ENCODE data around the gene ARHGAP8. TPM values are rescaled to one million over a fixed set of nuclear protein-coding genes. Genes with fewer than 3 reads are reported as not detected.

Gene ARHGAP8
- polyA plus RNA-seq, 2 of the 4 experiments (the other 2 are of a cell fraction), result 1.2 to 3.8 TPM

GRCh38 chr22:44733426-44734106, 18.8 kb upstream of the ARHGAP8 start:
- CTCF ChIA-PET, result interaction anchor here (1.0 to 4.0 kb wide), 4 partner anchors 8 to 38 kb away, joined by 4 to 55 read pairs (median 25); no protein-coding TSS in a partner anchor

GRCh38 chr22:44734278-44734677, 18.1 kb upstream of the ARHGAP8 start:
- ChIA-PET POLR2A (no interaction called here), CTCF (interaction anchor here (1.0 to 4.0 kb wide), 5 partner anchors 9 to 38 kb away, joined by 4 to 55 read pairs (median 23); no protein-coding TSS in a partner anchor)
- FAIRE-seq (no peak), DNase-seq (ENCODE audit: low read depth in 1 of 2, low spot score in 1 of 2) (no peak), ATAC-seq (no peak)
- H3K4me3 ChIP-seq, result no peak overlapping the region
- 87% methylated on average over 8 of the region's 8 CpGs for WGBS (ENCODE audit: missing lambda C conversion rate)
- no peaks in the 10 kb centered on the region for H3K9me3 ChIP-seq
- no peak for TF ChIP-seq ZSCAN20 (CRISPR knock-in tag; IDR thresholded peaks at IDR 0.05)
- no peak for TF ChIP-seq HOXB5 (CRISPR knock-in tag; IDR thresholded peaks at IDR 0.05)
- no peak for TF ChIP-seq POLR2AphosphoS2 (conservative IDR thresholded peaks at IDR 0.05; ENCODE audit: low read length)
- TF ChIP-seq JUNB (IDR thresholded peaks at IDR 0.05), result no peak
- TF ChIP-seq RAD21 (conservative IDR thresholded peaks at IDR 0.05 in 1 of 2, IDR thresholded peaks at IDR 0.05 in 1 of 2), result no peak
- TF ChIP-seq EP300 (IDR thresholded peaks at IDR 0.05), result no peak
- TF ChIP-seq HOXA7 (CRISPR knock-in tag; IDR thresholded peaks at IDR 0.05), result no peak
- no peak for TF ChIP-seq ZNF302 (CRISPR knock-in tag; IDR thresholded peaks at IDR 0.05)
- no peak for TF ChIP-seq SREBF2 (IDR thresholded peaks at IDR 0.05)
- no peak for TF ChIP-seq HOXB13 (CRISPR knock-in tag; IDR thresholded peaks at IDR 0.05; ENCODE audit: low read depth)
- no peak for TF ChIP-seq PBX3 (IDR thresholded peaks at IDR 0.05)
- TF ChIP-seq PHF8 (IDR thresholded peaks at IDR 0.05; ENCODE audit: borderline replicate concordance, low read depth), result no peak
- no peak for TF ChIP-seq ZFP36 (IDR thresholded peaks at IDR 0.05; ENCODE audit: borderline replicate concordance, partially characterized antibody)
- H3K4me1 ChIP-seq, result peaks cover 9% of the 10 kb centered on the region
- no peak overlapping the region for H3K4me2 ChIP-seq
- no peak overlapping the region for H3K27ac ChIP-seq

More at GRCh38 chr22:44733426-44734106, 18.8 kb upstream of the ARHGAP8 start:
- H3K4me1 ChIP-seq, result peaks cover 2% of the 10 kb centered on the region; the same call in 2 of the 3 replicates
- ATAC-seq (no peak), FAIRE-seq (no peak), DNase-seq (ENCODE audit: low read depth in 1 of 2, low spot score in 1 of 2) (no peak)
- WGBS (ENCODE audit: missing lambda C conversion rate), result 85% methylated on average over 13 of the region's 14 CpGs
- H3K4me3 ChIP-seq, result no peak overlapping the region
- TF ChIP-seq CBX8 (IDR thresholded peaks at IDR 0.05), result no peak
- no peak for TF ChIP-seq JUNB (IDR thresholded peaks at IDR 0.05)
- TF ChIP-seq CHD2 (IDR thresholded peaks at IDR 0.05; ENCODE audit: low read length, partially characterized antibody), result no peak
- H3K4me2 ChIP-seq, result no peak overlapping the region
- POLR2A ChIA-PET, result no interaction called here
- no peaks in the 10 kb centered on the region for H3K9me3 ChIP-seq
- no peak overlapping the region for H3K27ac ChIP-seq

DNA sequence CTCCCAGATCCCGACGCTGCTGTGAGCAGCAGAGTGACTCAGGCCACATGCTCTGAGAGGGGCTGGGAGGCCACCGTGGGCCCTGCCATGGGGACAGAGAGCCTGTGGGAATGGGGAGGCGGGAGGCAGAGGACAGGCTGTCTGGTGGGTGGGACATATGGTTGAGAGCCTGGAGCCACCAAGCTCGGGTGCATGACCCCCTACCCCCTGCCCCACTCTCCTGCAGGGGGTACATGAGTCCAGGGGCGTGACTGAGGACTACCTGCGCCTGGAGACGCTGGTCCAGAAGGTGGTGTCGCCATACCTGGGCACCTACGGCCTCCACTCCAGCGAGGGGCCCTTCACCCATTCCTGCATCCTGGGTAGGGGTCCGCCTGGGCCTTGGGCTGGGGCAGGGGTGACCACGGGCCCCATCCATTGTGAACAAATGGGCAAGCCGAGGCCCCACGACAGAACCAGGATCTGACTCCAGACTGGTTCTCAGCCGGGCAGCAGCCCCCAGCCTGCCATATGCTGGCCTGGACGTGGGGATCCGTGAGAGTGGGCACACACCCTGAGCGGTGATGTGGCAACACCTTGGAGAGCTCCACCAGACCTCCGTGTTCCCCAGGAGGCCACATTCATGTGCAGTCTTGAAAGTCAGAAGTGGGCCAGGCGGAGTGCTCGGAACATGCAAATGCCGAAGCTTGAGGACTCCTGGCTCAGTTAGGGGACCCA, 17.4 kb upstream of the ARHGAP8 start:
- ChIA-PET CTCF (interaction anchor here (0.7 to 4.0 kb wide), 18 partner anchors 7 to 52 kb away, joined by 3 to 55 read pairs (median 7); partner anchors contain the start of gene ARHGAP8), POLR2A (no interaction called here)
- Histone ChIP-seq H3K4me2 (no peak overlapping the region), H3K27ac (no peak overlapping the region), H3K9me3 (no peaks in the 10 kb centered on the region), H3K4me1 (peaks cover 16% of the 10 kb centered on the region), H3K4me3 (no peak overlapping the region)
- ATAC-seq (no peak), DNase-seq (ENCODE audit: low read depth in 1 of 2, low spot score in 1 of 2) (no peak), FAIRE-seq (no peak)
- WGBS (ENCODE audit: missing lambda C conversion rate), result 65% methylated on average over 4 of the region's 23 CpGs
- TF ChIP-seq EHF (CRISPR knock-in tag; IDR thresholded peaks at IDR 0.05) (no peak), CEBPB (IDR thresholded peaks at IDR 0.05) (no peak), CTCF (IDR thresholded peaks at IDR 0.05) (no peak), TFCP2L1 (CRISPR knock-in tag; IDR thresholded peaks at IDR 0.05) (no peak), SMC3 (IDR thresholded peaks at IDR 0.05) (no peak), ZC3H11A (IDR thresholded peaks at IDR 0.05) (no peak), ZSCAN20 (CRISPR knock-in tag; IDR thresholded peaks at IDR 0.05) (no peak)
- TF ChIP-seq, protein P1, sequence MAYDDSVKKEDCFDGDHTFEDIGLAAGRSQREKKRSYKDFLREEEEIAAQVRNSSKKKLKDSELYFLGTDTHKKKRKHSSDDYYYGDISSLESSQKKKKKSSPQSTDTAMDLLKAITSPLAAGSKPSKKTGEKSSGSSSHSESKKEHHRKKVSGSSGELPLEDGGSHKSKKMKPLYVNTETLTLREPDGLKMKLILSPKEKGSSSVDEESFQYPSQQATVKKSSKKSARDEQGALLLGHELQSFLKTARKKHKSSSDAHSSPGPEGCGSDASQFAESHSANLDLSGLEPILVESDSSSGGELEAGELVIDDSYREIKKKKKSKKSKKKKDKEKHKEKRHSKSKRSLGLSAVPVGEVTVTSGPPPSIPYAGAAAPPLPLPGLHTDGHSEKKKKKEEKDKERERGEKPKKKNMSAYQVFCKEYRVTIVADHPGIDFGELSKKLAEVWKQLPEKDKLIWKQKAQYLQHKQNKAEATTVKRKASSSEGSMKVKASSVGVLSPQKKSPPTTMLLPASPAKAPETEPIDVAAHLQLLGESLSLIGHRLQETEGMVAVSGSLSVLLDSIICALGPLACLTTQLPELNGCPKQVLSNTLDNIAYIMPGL (CRISPR knock-in tag; IDR thresholded peaks at IDR 0.05; ENCODE audit: borderline replicate concordance), result no peak
- TF ChIP-seq, protein P2, sequence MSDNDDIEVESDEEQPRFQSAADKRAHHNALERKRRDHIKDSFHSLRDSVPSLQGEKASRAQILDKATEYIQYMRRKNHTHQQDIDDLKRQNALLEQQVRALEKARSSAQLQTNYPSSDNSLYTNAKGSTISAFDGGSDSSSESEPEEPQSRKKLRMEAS (IDR thresholded peaks at IDR 0.05), result no peak
- TF ChIP-seq, protein P3, sequence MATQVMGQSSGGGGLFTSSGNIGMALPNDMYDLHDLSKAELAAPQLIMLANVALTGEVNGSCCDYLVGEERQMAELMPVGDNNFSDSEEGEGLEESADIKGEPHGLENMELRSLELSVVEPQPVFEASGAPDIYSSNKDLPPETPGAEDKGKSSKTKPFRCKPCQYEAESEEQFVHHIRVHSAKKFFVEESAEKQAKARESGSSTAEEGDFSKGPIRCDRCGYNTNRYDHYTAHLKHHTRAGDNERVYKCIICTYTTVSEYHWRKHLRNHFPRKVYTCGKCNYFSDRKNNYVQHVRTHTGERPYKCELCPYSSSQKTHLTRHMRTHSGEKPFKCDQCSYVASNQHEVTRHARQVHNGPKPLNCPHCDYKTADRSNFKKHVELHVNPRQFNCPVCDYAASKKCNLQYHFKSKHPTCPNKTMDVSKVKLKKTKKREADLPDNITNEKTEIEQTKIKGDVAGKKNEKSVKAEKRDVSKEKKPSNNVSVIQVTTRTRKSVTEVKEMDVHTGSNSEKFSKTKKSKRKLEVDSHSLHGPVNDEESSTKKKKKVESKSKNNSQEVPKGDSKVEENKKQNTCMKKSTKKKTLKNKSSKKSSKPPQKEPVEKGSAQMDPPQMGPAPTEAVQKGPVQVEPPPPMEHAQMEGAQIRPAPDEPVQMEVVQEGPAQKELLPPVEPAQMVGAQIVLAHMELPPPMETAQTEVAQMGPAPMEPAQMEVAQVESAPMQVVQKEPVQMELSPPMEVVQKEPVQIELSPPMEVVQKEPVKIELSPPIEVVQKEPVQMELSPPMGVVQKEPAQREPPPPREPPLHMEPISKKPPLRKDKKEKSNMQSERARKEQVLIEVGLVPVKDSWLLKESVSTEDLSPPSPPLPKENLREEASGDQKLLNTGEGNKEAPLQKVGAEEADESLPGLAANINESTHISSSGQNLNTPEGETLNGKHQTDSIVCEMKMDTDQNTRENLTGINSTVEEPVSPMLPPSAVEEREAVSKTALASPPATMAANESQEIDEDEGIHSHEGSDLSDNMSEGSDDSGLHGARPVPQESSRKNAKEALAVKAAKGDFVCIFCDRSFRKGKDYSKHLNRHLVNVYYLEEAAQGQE (IDR thresholded peaks at IDR 0.05), result no peak

Measured in A549 (cell line).